GM21423 (cell line): ENCODE results near the gene TMPRSS4.
"Not testable (repeated sequence)": the region's sequence is repeated elsewhere in the genome, so short reads cannot be mapped to it uniquely, and the experiment has no call there.

Source experiments
- ATAC-seq: cut with Tn5 transposase; IDR thresholded peaks from one replicate; pipeline ENCODE4 v1.9.1; 2021; ENCODE audit warnings: mild to moderate bottlenecking, moderate library complexity; ENCODE audit not compliant: unreplicated experiment

TMPRSS4 gene

GRCh38 chr11:118055966-118056365, 20.9 kb upstream of the TMPRSS4 start:
- ATAC-seq: no peak

GRCh38 chr11:118056806-118057205, 20.1 kb upstream of the TMPRSS4 start:
- ATAC-seq: no peak

- ATAC-seq: no peak
These were observed 19.4 kb upstream of the TMPRSS4 start for GRCh38 chr11:118057251-118058145.

- no peak for ATAC-seq
These were observed 18.3 kb upstream of the TMPRSS4 start for GRCh38 chr11:118058311-118059245.

- ATAC-seq: no peak
These were observed 17.5 kb upstream of the TMPRSS4 start for GRCh38 chr11:118059246-118059940.

- ATAC-seq: no peak
These were observed 16.7 kb upstream of the TMPRSS4 start for GRCh38 chr11:118060081-118060661.

GRCh38 chr11:118060869-118061268, 16.0 kb upstream of the TMPRSS4 start:
- no peak for ATAC-seq

GRCh38 chr11:118061586-118062125, 15.2 kb upstream of the TMPRSS4 start:
- ATAC-seq: no peak

GRCh38 chr11:118062181-118062580, 14.7 kb upstream of the TMPRSS4 start:
- not testable (repeated sequence) for ATAC-seq

- ATAC-seq: not testable (repeated sequence)
These were observed 14.2 kb upstream of the TMPRSS4 start for GRCh38 chr11:118062631-118063030.

GRCh38 chr11:118064956-118065355, 11.9 kb upstream of the TMPRSS4 start:
- no peak for ATAC-seq

- no peak for ATAC-seq
These were observed 11.5 kb upstream of the TMPRSS4 start for GRCh38 chr11:118065384-118065783.

GRCh38 chr11:118067006-118067405, 9.9 kb upstream of the TMPRSS4 start:
- no peak for ATAC-seq

- no peak for ATAC-seq
These were observed 8.5 kb upstream of the TMPRSS4 start for GRCh38 chr11:118068206-118068944.

GRCh38 chr11:118068945-118069612, 7.8 kb upstream of the TMPRSS4 start:
- ATAC-seq: no peak

- ATAC-seq: no peak
These were observed 5.4 kb upstream of the TMPRSS4 start for GRCh38 chr11:118071416-118072030.

GRCh38 chr11:118073554-118073953, 3.3 kb upstream of the TMPRSS4 start:
- no peak for ATAC-seq

- no peak for ATAC-seq
These were observed 2.7 kb upstream of the TMPRSS4 start for GRCh38 chr11:118074091-118074685.
